Stimulated activated CD8-positive, alpha-beta memory T cell treated with anti-CD3 and anti-CD28 coated beads, Interleukin-2, amount 100 ng/mL, for 48 hours (primary cell): ENCODE measurements around the gene LHFPL4.
A peak's percentile ranks its signal among the peaks of the same experiment; 100 is the strongest.
"Not testable (repeated sequence)": the region's sequence is repeated elsewhere in the genome, so short reads cannot be mapped to it uniquely, and the experiment has no call there.

Experiments used
- DNase-seq, 2 donors: peaks; one replicate each; pipeline ENCODE4 v3.0.0-alpha.2; 2020; ENCODE audit warnings: low read depth in 2 of 2

LHFPL4 gene

DNA sequence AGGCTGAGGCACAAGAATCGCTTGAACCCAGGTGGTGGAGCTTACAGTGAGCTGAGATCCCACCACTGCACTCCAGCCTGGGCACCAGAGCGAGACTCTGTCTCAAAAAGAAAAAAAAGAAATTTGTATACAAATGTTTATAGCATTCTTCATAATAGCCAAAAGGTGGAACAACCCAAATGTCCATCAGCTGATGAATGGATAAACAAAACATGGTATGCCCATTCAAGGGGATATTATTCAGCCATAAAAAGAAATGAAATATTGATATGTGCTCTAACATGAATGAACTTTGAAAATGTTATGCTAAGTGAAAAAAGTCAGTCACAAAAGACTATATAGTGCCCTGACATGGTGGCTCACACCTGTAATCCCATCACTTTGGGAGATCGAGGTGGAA is 11.4 kb downstream of the LHFPL4 start:
- DNase-seq, result no peak

DNA sequence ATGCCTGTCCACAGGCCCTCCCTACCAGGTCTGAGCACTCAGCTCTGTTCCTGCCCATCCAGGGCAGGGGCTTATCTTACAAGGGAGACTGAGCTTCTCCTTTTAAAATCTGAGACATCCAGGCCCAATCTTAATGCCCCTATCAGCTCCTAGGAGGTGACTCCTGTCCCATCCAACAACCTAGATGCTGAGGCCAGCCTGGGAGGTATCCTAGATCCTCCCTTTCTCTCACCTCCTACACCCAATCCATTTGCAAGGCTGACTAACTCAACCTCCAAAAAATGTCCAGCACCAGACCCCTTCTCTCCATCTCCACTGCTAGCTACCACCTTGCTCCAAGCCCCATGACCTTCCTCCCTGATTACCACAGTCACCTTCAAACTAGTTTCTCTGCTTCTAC is 17.4 kb downstream of the LHFPL4 start:
- no peak for DNase-seq

DNA sequence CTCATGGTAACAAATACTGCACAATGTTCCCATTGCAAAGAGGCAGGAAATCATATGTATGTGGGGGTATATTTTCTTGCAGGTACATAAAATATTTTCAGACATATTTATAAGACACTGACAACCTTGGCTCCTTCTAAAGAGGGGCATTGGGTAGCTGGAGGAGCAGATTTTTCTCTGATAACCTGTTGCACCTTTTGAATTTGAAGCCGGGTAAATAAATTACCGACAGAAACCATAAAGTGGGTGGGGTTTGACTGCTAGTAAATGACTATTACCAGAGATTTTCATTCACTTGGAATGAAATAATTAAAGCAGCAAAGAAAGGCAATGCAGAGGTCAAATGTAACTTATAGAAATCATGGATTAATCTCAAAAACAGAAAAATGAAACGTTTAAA is 19.2 kb downstream of the LHFPL4 start:
- no peak for DNase-seq

DNA sequence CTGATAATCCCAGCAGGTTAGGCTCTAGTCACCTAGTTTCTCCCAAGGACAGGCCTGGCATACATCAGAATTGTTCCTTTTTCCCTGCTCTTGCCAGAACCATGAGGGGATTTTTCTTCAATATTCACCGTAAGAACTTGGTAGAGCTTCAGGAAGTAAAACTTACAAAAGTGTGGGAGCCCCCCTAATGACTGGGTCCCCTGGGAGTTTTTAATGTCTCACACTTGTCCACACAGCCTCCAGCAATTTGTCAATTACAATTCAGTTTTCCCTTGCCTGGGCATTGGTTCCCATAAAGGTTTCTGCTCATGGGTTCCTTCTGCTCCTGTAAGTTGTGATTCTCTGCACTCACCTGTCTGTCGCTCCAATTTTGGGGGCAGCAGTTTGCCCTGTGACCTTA is 28.5 kb downstream of the LHFPL4 start:
- DNase-seq, result no peak

DNA sequence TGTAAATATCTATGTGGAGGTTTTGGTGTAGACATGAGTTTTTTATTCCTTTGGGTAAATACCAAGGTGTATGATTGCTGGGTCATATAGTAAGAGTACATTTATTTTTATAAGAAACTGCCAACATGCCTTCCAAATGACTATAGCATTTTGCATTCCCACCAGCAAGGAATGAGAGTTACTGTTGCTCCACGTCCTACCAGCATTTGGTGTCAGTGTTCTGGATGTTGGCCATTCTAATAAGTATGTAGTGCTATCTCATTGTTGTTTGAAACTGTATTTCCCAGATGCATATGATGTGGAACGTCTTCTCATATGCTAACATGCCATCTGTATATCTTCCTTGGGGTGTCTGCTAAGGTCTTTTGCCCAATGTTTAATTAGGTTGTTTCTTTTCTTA is 38.7 kb downstream of the LHFPL4 start:
- no peak for DNase-seq

DNA sequence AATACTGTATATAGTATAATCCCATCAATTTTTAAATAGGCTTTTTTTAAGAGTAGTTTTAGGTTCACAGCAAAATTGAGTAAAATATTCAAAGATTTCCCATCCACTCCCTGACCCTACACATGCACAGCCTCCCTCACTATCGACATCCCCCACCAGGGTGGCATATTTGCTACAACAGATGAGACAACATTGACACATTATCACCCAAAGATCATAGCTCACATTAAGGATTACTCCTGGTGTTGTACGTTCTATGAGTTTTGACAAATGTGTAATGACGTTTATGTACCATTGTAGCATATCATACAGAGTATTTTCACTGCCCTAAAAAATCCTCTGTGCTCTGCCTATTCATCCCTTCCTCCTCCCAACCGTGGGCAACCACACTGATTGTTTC is 39.3 kb downstream of the LHFPL4 start:
- DNase-seq, result no peak

DNA sequence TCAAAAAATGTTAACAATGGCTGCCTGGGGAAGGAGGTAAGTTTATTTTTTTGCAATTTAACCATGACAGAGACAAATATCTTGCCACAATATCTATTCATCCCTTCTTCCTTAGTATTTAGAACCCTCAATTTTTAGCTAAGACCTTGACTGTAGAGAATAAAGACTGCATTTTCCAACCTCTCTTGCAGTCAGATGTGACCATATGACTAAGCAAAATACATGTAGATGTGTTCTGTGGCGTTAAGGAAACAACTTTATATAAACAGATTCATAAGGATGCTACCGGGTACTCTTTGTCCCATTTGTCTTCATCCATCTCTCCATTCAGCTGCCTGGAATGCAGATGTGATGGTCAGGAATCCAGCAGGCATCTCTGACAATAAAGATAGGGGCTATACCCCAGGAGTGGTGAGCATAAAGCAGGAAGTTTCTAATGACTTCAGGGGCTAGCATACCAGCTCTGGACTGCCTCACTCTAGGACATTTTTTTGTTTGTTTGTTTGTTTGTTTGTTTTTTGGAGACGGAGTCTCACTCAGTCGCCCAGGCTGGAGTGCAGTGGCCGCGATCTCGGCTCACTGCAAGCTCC is 41.1 kb downstream of the LHFPL4 start:
- DNase-seq, result no peak

DNA sequence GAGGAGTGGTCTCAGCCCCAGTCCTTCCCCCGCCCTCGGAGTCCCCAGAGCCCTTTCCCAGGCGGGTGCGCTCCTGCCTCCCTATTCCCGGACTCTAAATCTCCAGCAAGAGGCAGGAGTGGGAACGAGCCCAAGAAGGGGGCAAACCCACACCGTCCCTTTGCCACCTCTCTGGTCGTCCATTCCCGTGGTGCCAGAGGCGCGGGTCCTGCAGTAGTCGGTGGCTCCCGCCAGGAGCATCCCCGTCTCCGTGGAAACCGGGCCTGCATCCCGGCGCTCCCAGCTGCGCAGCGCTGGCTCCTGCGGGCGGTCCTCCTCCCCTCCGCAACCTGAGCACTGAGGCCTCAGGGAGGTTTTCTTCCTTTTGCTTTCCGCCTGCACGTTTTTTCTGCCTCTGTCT is 44.8 kb downstream of the LHFPL4 start:
- no peak for DNase-seq

DNA sequence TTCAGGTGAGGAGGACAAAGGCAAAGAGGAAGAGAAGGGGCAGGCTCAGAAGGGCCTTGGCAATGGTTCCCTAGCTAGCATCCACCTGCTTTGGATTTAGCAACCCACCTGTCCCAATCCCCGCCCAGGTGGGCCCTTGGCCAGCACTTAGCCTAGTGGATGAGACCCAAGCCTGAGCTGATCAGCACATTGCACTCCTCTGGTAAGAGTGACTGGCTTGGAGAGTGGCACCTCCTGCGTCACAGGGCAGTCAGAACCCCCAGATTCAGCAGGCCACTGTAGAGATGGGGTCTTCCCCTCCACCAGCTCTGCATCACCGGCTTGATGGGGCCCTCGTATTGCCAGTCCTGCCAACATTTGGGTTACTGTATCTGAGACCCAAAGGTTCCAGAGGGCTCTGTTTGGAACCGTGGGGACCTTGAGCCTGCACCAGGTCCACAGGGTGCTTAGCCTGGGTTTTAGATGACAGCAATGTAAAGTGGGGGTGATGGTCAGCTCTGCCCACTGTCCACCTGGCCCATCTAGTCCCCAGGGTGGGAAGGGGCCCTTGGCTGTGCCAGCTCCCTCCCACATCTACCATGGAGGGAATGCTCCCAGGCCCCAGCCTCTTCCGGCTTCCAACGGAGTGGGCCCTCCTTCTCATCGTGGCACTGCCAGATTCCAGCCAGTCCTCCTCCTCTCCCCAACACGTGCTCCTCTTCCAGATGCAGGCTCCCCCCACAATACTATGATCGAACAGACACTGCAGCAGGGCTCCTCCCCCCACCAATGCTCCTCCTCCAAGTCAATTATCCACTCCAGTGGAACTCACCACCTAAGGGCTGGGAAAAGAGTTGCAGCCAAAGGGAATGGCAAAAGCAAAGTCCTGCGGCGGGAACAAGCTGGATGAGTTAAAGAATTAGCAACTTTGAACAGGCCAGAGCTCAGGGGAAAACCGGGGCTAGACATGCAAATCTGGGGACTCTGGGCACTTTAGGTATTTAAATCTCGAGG is 45.7 kb downstream of the LHFPL4 start:
- no peak for DNase-seq

DNA sequence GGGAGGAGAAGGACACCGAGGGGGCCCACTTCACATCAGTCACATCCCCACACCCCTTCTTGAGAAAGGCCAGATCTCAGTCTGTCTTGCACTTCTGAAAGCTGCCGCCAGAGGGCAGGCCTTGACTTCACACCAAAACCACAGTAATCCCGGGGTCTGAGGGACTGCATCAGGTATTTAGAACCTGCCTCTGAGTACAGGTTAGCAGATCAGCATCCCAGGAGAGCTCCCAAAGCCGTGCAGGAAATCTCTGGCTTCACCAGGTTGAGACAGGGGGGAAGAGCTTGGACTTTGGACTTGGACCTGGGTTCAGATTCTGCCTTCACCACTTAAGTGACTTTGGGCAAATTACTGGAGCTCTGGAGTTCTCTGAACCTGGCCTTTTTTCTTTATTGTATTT is 50.3 kb downstream of the LHFPL4 start:
- peak; percentile 48 to 69 for DNase-seq

DNA sequence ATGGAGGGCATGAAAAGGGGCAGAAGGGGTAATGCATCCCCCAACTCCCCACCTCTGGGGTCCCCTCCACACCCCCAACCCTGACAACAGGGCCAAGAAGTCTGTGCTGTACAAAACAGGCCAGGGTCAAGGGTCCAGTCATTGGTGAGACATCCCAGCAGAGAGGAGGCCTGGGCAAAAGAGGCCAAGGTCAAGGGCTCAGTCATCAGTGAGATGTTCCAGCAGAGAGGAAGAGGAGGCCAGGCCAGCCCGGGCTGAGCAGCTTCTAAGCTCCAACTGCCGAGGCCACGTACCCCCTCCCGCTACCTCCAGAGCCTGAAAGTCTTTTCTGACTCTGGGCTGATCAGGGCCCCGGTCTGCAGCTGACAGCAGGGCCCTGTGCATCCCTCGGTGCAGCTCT is 52.4 kb downstream of the LHFPL4 start:
- DNase-seq, result no peak

DNA sequence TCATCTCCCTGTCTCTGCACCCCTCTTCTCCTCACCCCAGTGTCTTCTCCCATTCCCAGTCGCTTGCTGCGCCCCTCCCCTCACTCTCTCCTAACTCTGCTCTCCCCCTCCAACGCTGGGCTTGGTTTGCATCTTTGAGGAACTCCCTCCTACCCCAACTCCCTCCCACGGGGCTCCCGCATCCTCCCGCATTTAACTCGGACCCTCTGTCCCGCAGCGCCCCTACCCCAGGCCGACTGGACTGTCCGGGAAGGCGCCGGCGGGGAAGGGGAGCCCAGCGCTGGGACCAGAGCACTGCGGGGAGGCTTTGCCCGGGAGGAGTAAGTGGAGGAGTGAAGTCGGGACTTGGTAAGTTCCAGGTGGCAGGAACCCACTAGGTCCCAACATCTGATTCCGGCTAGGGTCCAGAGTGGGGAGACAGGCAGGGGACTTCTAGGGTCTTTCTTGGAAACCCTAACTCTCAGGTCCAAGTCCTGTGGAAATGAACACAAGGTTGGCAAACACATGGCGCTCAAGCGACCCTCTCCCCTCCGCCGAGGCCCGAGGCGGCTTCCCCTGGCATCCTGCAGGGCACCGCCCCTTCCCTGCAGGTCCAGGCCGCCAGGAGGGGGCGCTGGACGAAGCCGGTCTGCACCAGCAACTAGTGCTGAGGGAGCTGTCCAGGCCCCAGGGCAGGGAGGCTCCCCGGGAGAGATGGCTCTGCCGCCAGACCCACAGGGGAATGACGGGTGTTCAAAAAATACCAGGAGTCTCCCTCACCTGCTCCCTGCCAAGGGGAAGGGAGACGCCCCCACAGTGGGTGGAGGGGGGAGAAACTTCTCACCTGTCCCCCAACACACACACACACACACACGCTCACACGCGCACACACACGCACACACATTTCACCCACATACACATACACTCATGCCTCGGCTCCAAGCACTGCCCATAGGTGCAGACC is 53.2 kb downstream of the LHFPL4 start:
- DNase-seq, result peak; percentile 64

DNA sequence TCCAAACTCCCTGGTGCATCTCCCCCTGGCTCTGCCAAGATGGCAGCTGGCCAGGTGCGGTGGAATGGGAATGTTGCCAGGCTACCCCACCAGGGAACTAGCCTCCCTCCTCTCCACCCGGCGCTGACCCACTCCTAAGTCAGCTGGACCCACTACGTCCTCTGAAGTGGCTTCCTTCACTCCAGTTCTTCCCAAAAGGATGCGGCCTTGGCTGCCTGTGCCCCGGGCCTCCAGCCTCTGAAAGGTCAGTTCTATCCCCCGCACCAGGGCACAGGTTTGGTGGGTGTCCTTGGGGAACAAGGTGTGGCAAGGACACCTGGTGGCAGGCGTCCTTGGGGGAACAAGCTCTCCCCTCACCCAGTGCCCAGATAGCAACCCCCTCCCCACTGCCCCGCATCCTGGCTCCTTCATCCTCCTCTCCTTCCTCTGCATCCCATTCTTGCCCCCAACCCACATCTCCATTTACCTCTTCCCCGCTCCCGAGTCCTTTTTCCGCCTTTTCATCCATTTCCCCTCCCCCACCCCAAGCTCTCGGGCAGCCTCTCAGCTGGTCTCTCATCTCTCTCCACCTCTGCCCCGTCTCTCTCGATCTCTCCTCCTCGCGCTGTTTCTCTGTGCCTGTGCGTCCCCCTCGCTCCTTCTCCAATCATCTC is 54.0 kb downstream of the LHFPL4 start:
- DNase-seq, result no peak

DNA sequence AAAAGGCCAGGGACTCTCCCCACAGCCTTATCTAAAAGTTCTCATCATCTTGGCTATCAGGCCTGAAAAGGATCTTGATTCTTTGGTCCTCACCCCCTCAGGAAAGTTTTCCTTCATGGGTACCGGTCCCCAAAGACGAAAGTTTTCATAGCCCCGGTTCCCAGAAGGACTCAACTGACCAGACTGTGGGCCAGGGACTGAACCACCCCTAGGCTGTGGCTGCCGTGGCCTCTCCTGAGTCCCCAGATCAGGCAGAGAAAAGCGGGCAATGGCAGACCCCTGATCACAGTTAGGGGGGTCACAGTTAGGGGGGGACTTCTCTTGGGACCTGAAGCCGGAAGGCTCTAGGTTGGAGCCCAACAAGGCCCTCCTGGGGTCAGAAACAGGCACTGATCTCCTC is 54.8 kb downstream of the LHFPL4 start:
- DNase-seq, result no peak

DNA sequence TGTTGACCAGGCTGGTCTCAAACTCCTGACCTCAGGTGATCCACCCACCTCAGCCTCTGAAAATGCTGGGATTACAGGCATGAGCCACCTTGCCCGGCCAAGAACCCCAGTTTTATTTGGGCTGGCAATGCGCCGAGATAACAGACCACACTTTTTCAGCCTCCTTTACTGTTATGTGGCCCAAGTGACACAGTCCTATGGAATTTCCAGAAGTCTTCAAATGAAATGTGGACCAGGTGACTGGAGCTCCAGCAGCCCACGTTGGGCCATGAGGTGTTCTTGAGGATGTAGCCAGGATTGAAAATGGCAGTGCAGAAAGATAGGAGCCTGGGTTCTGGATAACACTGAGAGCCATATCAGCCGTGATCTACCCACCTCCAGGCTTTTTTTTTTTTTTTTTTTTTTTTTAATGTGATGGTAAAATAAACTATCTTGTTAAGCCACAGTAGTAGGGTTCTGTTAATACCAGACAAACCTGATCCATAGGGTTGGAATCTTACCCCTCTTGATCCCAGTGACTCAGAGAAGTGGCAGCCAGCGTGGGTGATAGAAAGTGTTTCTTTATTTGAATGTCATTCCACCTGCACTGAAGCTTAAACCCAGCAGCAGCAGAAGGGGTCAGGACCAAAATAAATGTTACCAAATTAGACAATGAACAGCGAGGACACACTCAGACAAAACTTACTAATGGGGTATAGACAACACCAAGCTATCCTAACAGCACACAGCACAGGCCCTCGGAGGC is 55.6 kb downstream of the LHFPL4 start:
- no peak for DNase-seq

DNA sequence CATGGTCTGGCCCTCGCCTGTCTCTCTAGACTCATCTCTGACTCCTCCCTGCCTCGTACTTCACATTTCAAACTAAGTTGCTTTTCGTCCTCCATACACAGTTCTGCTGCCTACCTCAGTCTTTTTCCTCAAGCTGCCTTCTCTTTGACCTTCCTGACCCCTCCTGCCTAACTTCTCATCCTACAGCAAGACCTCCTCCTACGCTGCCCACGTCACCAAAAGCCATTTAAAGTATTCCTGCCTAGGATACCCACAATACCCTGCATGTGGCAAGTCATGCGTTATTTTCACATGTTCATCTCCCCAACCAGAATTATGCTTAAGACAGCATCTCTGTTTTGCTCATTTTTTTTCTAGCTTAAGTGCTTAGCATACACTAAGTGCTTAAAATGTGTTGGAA is 56.7 kb downstream of the LHFPL4 start:
- no peak for DNase-seq

DNA sequence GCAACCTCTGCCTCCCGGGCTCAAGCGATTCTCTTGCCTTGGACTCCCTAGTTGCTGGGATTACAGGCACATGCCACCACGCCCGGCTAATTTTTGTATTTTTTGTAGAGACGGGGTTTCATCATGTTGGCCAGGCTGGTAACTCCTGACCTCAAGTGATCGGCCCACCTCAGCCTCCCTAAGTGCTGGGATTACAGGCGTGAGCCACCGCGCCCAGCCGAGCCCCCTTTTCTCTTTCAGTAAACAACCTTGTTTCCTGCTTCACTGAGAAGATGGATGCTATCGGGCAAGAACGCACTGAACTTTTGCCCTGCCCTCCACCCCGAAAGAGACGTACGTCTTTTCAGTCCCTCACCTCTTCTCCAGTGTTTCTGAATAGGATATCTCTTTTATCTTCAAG is 59.6 kb downstream of the LHFPL4 start:
- DNase-seq, result not testable (repeated sequence)

DNA sequence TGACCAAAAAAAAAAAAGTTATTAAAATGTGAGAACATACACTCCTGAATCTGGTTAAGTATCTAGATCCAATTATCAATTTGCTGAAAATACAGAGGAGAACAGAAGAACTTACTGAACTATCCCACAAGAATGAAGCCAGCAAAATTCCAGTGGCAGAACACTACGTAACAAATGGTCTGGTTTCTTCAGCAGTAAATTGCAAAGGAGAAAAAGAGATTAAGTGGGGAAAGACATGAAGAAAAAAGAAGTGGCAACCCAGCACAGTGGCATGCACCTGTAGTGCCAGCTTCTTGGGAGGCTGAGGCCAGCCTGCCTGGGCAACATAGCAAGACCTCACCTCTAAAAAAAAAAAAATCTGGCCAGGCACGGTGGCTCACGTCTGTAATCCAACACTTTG is 62.1 kb downstream of the LHFPL4 start:
- no peak for DNase-seq

DNA sequence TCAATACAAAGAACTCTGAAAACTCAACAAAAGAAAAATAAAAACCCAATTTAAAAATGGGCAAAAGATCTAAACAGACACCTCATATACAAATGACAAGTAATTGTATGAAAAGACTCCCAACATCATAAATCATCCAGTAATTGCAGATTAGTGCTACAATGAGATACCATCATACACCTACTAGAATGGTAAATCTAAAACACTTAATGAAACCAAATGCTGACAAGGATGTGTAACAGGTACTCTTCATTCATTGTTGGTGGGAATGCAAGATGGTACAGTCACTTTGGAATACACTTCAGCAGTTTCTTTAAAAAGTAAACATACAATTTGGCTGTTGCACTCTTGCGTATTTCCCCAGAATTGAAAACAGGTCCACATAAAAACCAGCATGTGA is 68.4 kb downstream of the LHFPL4 start:
- no peak for DNase-seq

DNA sequence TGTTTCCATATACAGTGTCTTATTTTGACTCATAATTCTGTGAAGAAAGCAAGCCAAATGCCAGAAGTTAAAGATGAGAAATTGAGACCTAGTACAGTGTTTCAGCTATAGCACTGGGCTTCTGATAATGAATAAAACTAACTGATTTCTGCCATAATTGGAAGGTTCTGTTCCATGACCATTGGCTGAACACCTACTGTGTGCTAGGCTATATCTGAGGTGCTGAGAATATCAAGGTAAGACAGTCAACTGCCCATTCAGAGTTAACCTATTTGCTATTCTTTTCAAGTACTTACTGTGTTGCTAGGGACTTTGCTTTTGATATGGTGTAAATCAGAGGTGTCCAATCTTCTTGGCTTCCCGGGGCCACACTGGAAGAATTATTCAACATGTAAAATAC is 73.4 kb downstream of the LHFPL4 start:
- DNase-seq, result no peak

DNA sequence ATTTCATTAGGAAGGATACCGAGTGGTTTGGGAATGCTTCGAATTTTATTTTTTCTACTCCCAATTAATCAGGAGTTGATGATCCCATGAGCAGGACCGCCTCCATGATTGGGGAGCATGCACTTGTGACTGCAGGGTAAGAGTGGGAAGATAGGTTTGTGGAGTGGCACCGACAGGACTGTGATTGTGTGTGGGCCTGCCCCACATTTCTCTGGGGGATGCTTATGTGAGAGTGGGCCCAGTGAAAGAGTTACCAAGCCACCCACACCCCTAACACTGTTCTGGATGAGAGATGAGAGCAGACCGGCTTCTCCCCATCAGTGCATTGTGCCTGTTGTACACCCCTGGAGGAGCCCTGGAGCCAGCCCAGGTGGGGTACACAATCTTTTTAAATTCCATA is 76.7 kb downstream of the LHFPL4 start:
- no peak for DNase-seq
